ENCODE measurements around the gene DDHD1. TPM values are rescaled to one million over a fixed set of nuclear protein-coding genes. Genes with fewer than 3 reads are reported as not detected.

DDHD1 gene
- total RNA-seq, 1 donor from 2014 or later = 6.5 TPM

- ATAC-seq (ENCODE audit: poor library complexity) (peak; percentile 56), DNase-seq (no peak)
- intact Hi-C loops (cut with DNase I) = no loop called here
These were observed 110.0 kb downstream of the DDHD1 start for GRCh38 chr14:53043027-53043581.

DNA sequence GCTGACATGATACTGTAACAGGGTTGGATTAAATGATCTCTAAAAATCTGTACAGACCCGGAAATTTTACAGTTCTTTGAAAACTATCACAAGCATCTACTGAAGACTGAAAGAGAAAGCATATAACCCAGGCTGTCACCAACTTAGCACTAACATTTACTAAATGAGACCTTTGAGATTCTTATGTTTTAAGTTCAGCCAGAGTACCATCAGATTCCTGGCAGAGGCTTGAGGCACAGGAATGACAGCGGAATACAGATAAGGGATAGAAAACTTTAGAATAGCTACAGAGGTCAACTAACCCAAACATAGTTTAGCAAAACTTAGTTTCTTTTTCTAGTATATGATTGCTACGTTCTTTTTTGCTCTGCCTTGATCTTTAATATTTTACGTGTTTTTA lies 110.6 kb downstream of the DDHD1 start:
- intact Hi-C loops (cut with DNase I) = no loop called here
- DNase-seq = no peak
- ATAC-seq (ENCODE audit: poor library complexity) = peak; percentile 84

- intact Hi-C loops (cut with DNase I) = no loop called here
- ATAC-seq (ENCODE audit: poor library complexity) (no peak), DNase-seq (no peak)
These were observed 112.1 kb downstream of the DDHD1 start for GRCh38 chr14:53041067-53041466.

- intact Hi-C loops (cut with DNase I) = no loop called here
- ATAC-seq (ENCODE audit: poor library complexity) = no peak
- DNase-seq = no peak
These were observed 114.5 kb downstream of the DDHD1 start for GRCh38 chr14:53038629-53039028.

DNA sequence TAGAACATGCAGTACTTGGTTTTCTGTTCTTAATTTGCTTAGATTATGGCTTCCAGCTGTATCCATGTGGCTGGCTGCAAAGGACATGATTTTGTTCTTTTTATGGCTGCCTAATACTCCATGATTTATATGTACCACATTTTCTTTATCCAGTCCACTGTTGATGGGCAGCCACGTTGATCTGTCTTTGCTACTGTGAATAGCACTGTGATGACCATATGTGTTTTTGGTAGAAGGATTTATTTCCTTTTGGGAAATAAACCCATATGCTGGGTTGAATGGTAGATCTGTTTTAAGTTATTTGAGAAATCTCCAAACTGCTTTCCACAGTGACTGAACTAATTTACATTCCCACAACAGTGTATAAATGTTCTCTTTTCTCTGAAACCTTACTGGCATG lies 116.1 kb downstream of the DDHD1 start:
- no peak for ATAC-seq (ENCODE audit: poor library complexity)

GRCh38 chr14:53035336-53036210 lies 117.5 kb downstream of the DDHD1 start:
- no peak for DNase-seq
- intact Hi-C loops (cut with DNase I) = no loop called here
- no peak for ATAC-seq (ENCODE audit: poor library complexity)

More for the DNA sequence above, 116.1 kb downstream of the DDHD1 start:
- no peak for DNase-seq
- intact Hi-C loops (cut with DNase I) = no loop called here

DNA sequence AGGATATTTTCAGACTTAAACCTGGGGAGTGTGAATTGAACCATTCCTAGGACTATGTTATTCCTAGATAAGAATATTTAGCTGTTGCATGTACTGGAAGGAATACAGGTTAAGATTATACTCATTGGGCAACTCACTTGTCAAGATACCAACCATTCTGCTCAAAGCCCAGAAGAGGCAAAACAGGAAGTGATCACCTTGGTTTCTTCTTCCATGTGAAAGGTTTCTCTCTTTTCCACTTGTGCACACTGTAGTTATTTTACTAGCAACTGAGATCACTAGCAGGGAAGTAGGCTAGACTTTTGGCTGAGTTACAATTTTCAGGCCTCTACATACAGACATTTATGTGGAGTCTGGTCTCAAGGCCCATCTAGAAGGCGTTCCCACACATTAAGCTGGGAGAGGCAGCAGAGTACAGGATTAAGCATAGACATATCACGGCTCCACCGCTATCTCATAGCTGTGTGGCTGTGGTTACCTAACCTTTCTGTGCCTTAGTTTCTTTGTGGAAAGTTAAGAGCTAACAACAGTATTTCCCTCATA lies 118.4 kb downstream of the DDHD1 start:
- intact Hi-C loops (cut with DNase I) = no loop called here
- ATAC-seq (ENCODE audit: poor library complexity) (no peak), DNase-seq (no peak)

DNA sequence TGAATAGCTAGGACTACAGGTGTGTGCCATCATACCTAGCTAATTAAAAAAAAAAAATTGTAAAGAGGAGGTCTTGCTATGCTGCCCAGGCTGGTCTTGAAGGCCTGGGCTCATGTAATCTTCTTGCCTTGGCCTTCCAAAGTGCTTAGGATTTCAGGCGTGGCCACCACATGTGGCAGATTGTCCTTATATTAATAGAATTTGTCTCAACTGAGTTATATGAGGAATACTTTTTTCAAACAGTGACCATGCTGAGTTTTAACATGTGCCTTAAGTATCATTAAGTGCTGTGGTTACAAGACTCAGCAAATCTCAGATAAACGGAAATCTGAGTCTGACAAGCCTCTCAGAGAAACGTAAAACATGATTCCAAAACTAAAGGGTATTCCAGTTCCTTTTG lies 119.1 kb downstream of the DDHD1 start:
- no peak for ATAC-seq (ENCODE audit: poor library complexity)

GRCh38 chr14:53032838-53033390 lies 120.2 kb downstream of the DDHD1 start:
- intact Hi-C loops (cut with DNase I) = no loop called here
- ATAC-seq (ENCODE audit: poor library complexity) (peak; percentile 71), DNase-seq (no peak)

More for the DNA sequence above, 119.1 kb downstream of the DDHD1 start:
- intact Hi-C loops (cut with DNase I) = no loop called here
- DNase-seq = no peak

DNA sequence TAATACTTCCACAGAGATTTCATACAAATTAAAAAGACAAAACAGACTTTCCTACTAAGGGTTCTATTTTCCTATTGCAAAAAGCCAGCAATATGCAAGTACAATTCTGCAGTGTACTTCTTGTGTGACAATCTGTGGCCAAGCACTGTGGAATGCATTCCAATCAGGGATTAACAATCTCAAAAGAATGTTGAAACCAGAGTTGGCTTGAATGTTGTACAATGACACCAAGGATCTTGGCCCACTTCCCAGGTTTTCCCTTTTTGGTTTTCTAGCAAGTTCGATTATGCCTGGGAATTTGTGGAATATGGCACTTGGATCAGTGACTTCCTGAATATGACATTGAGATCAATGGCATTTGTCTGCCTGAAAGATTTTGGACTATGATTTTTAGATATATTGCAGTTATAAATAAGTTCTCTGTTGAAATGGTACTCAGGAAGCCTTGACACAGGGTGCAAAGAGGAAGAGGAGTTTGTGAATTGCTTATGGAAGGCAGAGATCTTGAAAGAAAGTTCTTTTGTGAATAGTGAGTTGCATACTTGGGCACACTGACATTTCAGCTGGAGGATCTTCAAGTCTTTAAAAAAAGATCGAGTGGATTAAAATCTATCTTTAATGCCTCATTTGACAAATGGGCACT lies 120.8 kb downstream of the DDHD1 start:
- DNase-seq (no peak), ATAC-seq (ENCODE audit: poor library complexity) (peak; percentile 87)
- intact Hi-C loops (cut with DNase I) = no loop called here

DNA sequence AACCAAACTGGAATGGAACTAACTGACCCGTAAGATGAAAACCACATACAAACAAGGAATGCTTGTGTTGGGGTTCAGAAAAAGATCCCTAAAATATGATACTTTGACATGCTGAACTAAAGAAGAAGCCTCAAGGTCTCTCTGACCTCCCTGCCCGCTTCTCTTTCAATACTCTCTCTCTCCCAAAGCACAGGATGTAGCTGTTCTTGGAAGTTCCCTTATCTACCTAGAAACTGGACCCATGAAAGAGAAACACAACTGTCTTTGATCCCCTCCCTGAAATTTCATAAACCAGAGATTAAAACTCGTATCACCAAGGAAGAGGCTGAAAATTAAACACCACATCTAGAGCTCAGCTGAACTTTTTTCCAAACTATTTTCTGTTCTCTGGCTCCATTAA lies 125.6 kb downstream of the DDHD1 start:
- intact Hi-C loops (cut with DNase I) = no loop called here
- ATAC-seq (ENCODE audit: poor library complexity) (no peak), DNase-seq (no peak)

DNA sequence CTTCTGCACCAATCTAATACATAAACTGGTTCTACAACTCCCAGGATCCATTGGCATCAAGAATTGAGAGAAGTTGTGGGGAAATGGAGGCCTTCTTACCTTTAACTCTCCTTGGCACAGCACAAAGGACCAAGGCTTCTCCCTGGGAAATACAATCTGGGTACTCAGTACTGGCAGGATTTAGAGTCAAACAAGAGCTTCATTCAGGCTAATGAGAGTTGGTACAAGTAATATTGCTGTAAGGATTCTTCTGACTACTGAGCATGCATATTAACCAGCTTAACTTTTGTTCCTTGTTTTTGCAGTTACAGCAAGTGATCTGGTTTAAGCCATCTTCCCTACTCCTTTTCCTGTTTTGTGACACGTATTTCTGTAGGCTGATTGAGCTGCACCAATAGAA lies 126.1 kb downstream of the DDHD1 start:
- intact Hi-C loops (cut with DNase I) = no loop called here
- DNase-seq = no peak
- no peak for ATAC-seq (ENCODE audit: poor library complexity)

GRCh38 chr14:53023325-53023724 lies 129.8 kb downstream of the DDHD1 start:
- no peak for ATAC-seq (ENCODE audit: poor library complexity)
- no peak for DNase-seq
- intact Hi-C loops (cut with DNase I) = no loop called here

DNA sequence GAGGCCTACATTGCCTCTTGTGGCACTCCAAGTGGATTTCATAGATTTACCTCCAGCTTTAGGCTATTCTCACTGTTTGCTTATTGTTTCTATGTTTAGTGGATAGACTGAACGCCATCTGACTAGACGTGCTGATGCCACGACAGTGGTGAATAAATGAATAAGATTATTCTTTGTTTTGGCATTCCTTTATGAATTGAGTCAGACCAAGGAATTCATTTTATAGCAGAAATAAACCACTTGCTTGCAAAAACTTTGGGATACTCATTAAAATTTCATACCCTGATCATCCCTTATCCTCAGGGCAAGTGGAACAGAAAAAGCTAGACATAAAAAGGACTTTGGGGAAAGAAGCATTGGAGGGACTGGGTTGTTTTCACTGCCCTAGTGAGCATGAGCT lies 130.5 kb downstream of the DDHD1 start:
- intact Hi-C loops (cut with DNase I) = no loop called here
- no peak for DNase-seq
- no peak for ATAC-seq (ENCODE audit: poor library complexity)

GRCh38 chr14:53020193-53020932 lies 132.8 kb downstream of the DDHD1 start:
- ATAC-seq (ENCODE audit: poor library complexity) (no peak), DNase-seq (no peak)
- intact Hi-C loops (cut with DNase I) = no loop called here

GRCh38 chr14:53019406-53019805 lies 133.7 kb downstream of the DDHD1 start:
- DNase-seq (no peak), ATAC-seq (ENCODE audit: poor library complexity) (no peak)
- intact Hi-C loops (cut with DNase I) = no loop called here

GRCh38 chr14:53017837-53018236 lies 135.3 kb downstream of the DDHD1 start:
- ATAC-seq (ENCODE audit: poor library complexity) (peak; percentile 59), DNase-seq (no peak)
- intact Hi-C loops (cut with DNase I) = no loop called here

- intact Hi-C loops (cut with DNase I) = no loop called here
- DNase-seq (no peak), ATAC-seq (ENCODE audit: poor library complexity) (no peak)
These were observed 136.2 kb downstream of the DDHD1 start for GRCh38 chr14:53016919-53017318.

GRCh38 chr14:53016491-53016890 lies 136.6 kb downstream of the DDHD1 start:
- intact Hi-C loops (cut with DNase I) = no loop called here

More at GRCh38 chr14:53016491-53016890, 136.6 kb downstream of the DDHD1 start:
- DNase-seq (no peak), ATAC-seq (ENCODE audit: poor library complexity) (no peak)
